Measurements from ENCODE around the gene CDK6.

The CDK6 gene

GRCh38 chr7:92624298-92624996, 211.9 kb downstream of the CDK6 start:
- in situ Hi-C loops (cut with HindIII; ENCODE audit: low sequenced_read_pairs): no loop called here

GRCh38 chr7:92623544-92623943, 212.8 kb downstream of the CDK6 start:
- in situ Hi-C loops (cut with HindIII; ENCODE audit: low sequenced_read_pairs): no loop called here
- no peak overlapping the region for H3K4me3 ChIP-seq (ENCODE audit: low read depth, low read length)
- no peak for DNase-seq (ENCODE audit: low read depth)
- no peak for TF ChIP-seq CTCF (IDR thresholded peaks at IDR 0.05; ENCODE audit: low read depth, low read length, missing control alignments)

More at GRCh38 chr7:92624298-92624996, 211.9 kb downstream of the CDK6 start:
- no peak overlapping the region for H3K4me3 ChIP-seq (ENCODE audit: low read depth, low read length)
- DNase-seq (ENCODE audit: low read depth): no peak
- no peak for TF ChIP-seq CTCF (IDR thresholded peaks at IDR 0.05; ENCODE audit: low read depth, low read length, missing control alignments)

GRCh38 chr7:92622685-92623084, 213.7 kb downstream of the CDK6 start:
- DNase-seq (ENCODE audit: low read depth): no peak
- no peak for TF ChIP-seq CTCF (IDR thresholded peaks at IDR 0.05; ENCODE audit: low read depth, low read length, missing control alignments)
- in situ Hi-C loops (cut with HindIII; ENCODE audit: low sequenced_read_pairs): no loop called here
- H3K4me3 ChIP-seq (ENCODE audit: low read depth, low read length): no peak overlapping the region

- no peak overlapping the region for H3K4me3 ChIP-seq (ENCODE audit: low read depth, low read length)
- in situ Hi-C loops (cut with HindIII; ENCODE audit: low sequenced_read_pairs): no loop called here
- no peak for TF ChIP-seq CTCF (IDR thresholded peaks at IDR 0.05; ENCODE audit: low read depth, low read length, missing control alignments)
- DNase-seq (ENCODE audit: low read depth): no peak
Measured at GRCh38 chr7:92622030-92622429, 214.3 kb downstream of the CDK6 start.

- DNase-seq (ENCODE audit: low read depth): peak; percentile 16
- TF ChIP-seq CTCF (IDR thresholded peaks at IDR 0.05; ENCODE audit: low read depth, low read length, missing control alignments): no peak
- H3K4me3 ChIP-seq (ENCODE audit: low read depth, low read length): no peak overlapping the region
- in situ Hi-C loops (cut with HindIII; ENCODE audit: low sequenced_read_pairs): no loop called here
Measured at GRCh38 chr7:92621561-92622023, 214.8 kb downstream of the CDK6 start.

GRCh38 chr7:92621026-92621540, 215.3 kb downstream of the CDK6 start:
- in situ Hi-C loops (cut with HindIII; ENCODE audit: low sequenced_read_pairs): no loop called here
- no peak overlapping the region for H3K4me3 ChIP-seq (ENCODE audit: low read depth, low read length)
- TF ChIP-seq CTCF (IDR thresholded peaks at IDR 0.05; ENCODE audit: low read depth, low read length, missing control alignments): peak; percentile 70
- peak; percentile 98 for DNase-seq (ENCODE audit: low read depth)
